K562 (cell line): ENCODE results near the gene ANKRD27. TPM values are rescaled to one million over a fixed set of nuclear protein-coding genes. Genes with fewer than 3 reads are reported as not detected.
A peak's percentile ranks its signal among the peaks of the same experiment; 100 is the strongest.
"Not testable (repeated sequence)": the region's sequence is repeated elsewhere in the genome, so short reads cannot be mapped to it uniquely, and the experiment has no call there.

ENCODE experiments used
- ATAC-seq: fragments of 200-7000 bp; cut with Tn5 transposase; 3 replicates; pipeline ENCODE4 v1.9.1; 2020; ENCODE audit warnings: moderate library complexity
- BruUV-seq: library from RNA; stranded (reverse); fragments of 400-500 nt; replicated peaks from 2 replicates; lab custom pipeline; 2021; lab: Mats Ljungman, UMichigan
- CTCF ChIA-PET: fragments of 300-600 bp; formaldehyde crosslinking; extraction: SDS; loops from one replicate; lab custom pipeline; 2021; ENCODE audit warnings: low intra/inter-chr PET ratio; lab: Yijun Ruan, JAX
- POLR2A ChIA-PET: fragments of 300-600, 350-650 bp; sonication (Branson Sonifier 250); formaldehyde crosslinking; extraction: SDS; loops from one replicate; lab custom pipeline; 2021; ENCODE audit warnings: antibody characterized with exemption, inconsistent platforms; lab: Yijun Ruan, JAX
- DNase-seq, 4 experiments: peaks; one replicate each; pipeline versions ENCODE4 v3.0.0 to v3.0.0-alpha.2; 2011 to 2018; ENCODE audit warnings: low spot score in 3 of 4, mixed read lengths in 3 of 4; ENCODE audit errors: extremely low read depth in 1 of 4
- FAIRE-seq: peaks from 2 replicates; lab custom pipeline; 2011; peaks lifted over from hg19 to GRCh38; lab: Jason Lieb, UNC
- H2AFZ ChIP-seq: 2 replicates; pipeline ENCODE4 v1.6.0; 2011; ENCODE audit warnings: low read depth, low read length, control low read depth, inconsistent platforms
- H3K27ac ChIP-seq: fragments of 200-600 bp; 3 replicates; pipeline ENCODE4 v1.8.0; 2011; ENCODE audit warnings: low read depth, mild to moderate bottlenecking, control low read depth, inconsistent platforms, low read length, moderate library complexity, mixed read lengths; ENCODE audit errors: extremely low read depth
- H3K27me3 ChIP-seq, 2 experiments: fragments of 300-600 bp in 1 of 2; 2 replicates in 1 of 2; 3 replicates in 1 of 2; pipeline versions ENCODE4 v1.6.0 to v1.8.0; 2011; ENCODE audit warnings: inconsistent platforms in 2 of 2, low read length in 2 of 2, mild to moderate bottlenecking in 1 of 2, mixed read lengths in 1 of 2, moderate library complexity in 1 of 2; ENCODE audit not compliant: control insufficient read depth in 2 of 2, insufficient read depth in 2 of 2
- H3K36me3 ChIP-seq: fragments of 300-600 bp; 3 replicates; pipeline ENCODE4 v1.8.0; 2011; ENCODE audit warnings: mild to moderate bottlenecking, low read length, inconsistent platforms; ENCODE audit not compliant: control insufficient read depth, insufficient read depth
- H3K4me1 ChIP-seq, 2 experiments: fragments of 200-600 bp in 1 of 2; replicated peaks in 1 of 2; 2 replicates in 1 of 2; 3 replicates in 1 of 2; pipeline versions ENCODE4 v1.5.1 to v1.8.0; 2011; ENCODE audit warnings: inconsistent platforms in 2 of 2, low read length in 2 of 2, mild to moderate bottlenecking in 1 of 2, mixed read lengths in 1 of 2, moderate library complexity in 1 of 2; ENCODE audit not compliant: control insufficient read depth in 2 of 2, insufficient read depth in 2 of 2
- H3K4me2 ChIP-seq: 2 replicates; pipeline ENCODE4 v1.6.1; 2011; ENCODE audit warnings: low read length, control low read depth, inconsistent platforms, mixed read lengths; ENCODE audit not compliant: insufficient read depth
- H3K4me3 ChIP-seq: fragments of 200-600 bp; sonication (generic), shearing (Covaris generic); 2 replicates; pipeline ENCODE4 v1.5.1; 2016; ENCODE audit warnings: control low read depth, inconsistent platforms
- H3K79me2 ChIP-seq: fragments of 200-600 bp; 3 replicates; pipeline ENCODE4 v1.8.0; 2011; ENCODE audit warnings: low read length, inconsistent platforms; ENCODE audit not compliant: control insufficient read depth, insufficient read depth
- H3K9ac ChIP-seq, 2 experiments: 2 replicates each; pipeline versions ENCODE4 v1.6.0 to v1.6.1; 2011; ENCODE audit warnings: low read depth in 2 of 2, low read length in 2 of 2, control low read depth in 1 of 2, inconsistent platforms in 1 of 2, mild to moderate bottlenecking in 1 of 2, mixed read lengths in 1 of 2; ENCODE audit not compliant: insufficient read depth in 1 of 2
- H3K9me1 ChIP-seq: one replicate; pipeline ENCODE4 v1.6.0; 2011; ENCODE audit warnings: inconsistent platforms, mild to moderate bottlenecking, low read length, moderate library complexity; ENCODE audit not compliant: control insufficient read depth, insufficient read depth
- H3K9me3 ChIP-seq: replicated peaks from 2 replicates; pipeline ENCODE4 v1.5.1; 2011; ENCODE audit warnings: low read depth, low read length, inconsistent platforms; ENCODE audit not compliant: control insufficient read depth, insufficient read depth
- H4K20me1 ChIP-seq: replicated peaks from 2 replicates; pipeline ENCODE4 v1.6.1; 2011; ENCODE audit warnings: low read length, inconsistent platforms, mixed read lengths; ENCODE audit not compliant: control insufficient read depth, insufficient read depth
- MEIS2 ChIP-seq: fragments of 450-650 bp; IDR thresholded peaks from 2 replicates; pipeline ENCODE4 v1.6.1; 2014; ENCODE audit warnings: mild to moderate bottlenecking; ENCODE audit not compliant: partially characterized antibody
- TEAD4 ChIP-seq, 2 experiments: sonication (generic) in 1 of 2; formaldehyde crosslinking in 1 of 2; IDR thresholded peaks; 2 replicates each; pipeline versions ENCODE4 v1.6.1 to v1.8.0; 2012 to 2022; ENCODE audit warnings: borderline replicate concordance in 1 of 2, inconsistent platforms in 1 of 2, low read length in 1 of 2, mild to moderate bottlenecking in 1 of 2, missing genetic modification reagents in 1 of 2
- WGBS: fragments of 100-300 bp; shearing (Covaris generic); methylation state at CpG from one replicate; pipeline ENCODE4 v1.1.6; 2016; ENCODE audit warnings: low coverage, mixed read lengths; ENCODE audit not compliant: insufficient coverage; ENCODE audit errors: missing lambda C conversion rate; 5-methylcytosine and 5-hydroxymethylcytosine counted together
- in situ Hi-C: fragments of 300-500 bp; cut with MboI; formaldehyde crosslinking; loops from 4 replicates; pipeline ENCODE4 v1.15.0; 2018; ENCODE audit warnings: inconsistent platforms, mixed read lengths
- intact Hi-C: fragments of 100-400 bp; cut with micrococcal nuclease; formaldehyde crosslinking; loops from 2 replicates; pipeline ENCODE4 v1.14.2; 2022
- polyA plus RNA-seq, 8 experiments: library from polyadenylated mRNA; depleted of rRNA in 4 of 8; stranded (reverse) in 5 of 8; unstranded in 3 of 8; fragments of >200 nt; fragmentation: Nextera tagmentation in 2 of 8; fragmentation: Illumina TruSeq in 1 of 8; extraction: Ambion mirVana in 2 of 8; extraction: Trizol in 1 of 8; gene quantifications; 2 replicates each; pipeline versions ENCODE4 v1.2.1 to v1.2.3, GENCODE V29; 2011 to 2014; ENCODE audit warnings: inconsistent platforms in 1 of 8, missing spikeins in 1 of 8
- total RNA-seq, 7 experiments: library from RNA; depleted of rRNA in 6 of 7; stranded (reverse); fragments of >200 nt in 6 of 7; fragmentation: Illumina TruSeq in 2 of 7; extraction: Trizol in 2 of 7; gene quantifications; 2 replicates each; pipeline versions ENCODE4 v1.2.1 to v1.2.3, GENCODE V29; 2011 to 2021; ENCODE audit warnings: low replicate concordance in 1 of 7

ANKRD27 gene
- total and polyA plus RNA-seq, 9 of the 15 experiments (the other 6 are each of a cell fraction or from before 2014, with no cell fraction given) = 5.3 to 71.3 (median 54.2) TPM

GRCh38 chr19:32694851-32695250 lies 19.9 kb upstream of the ANKRD27 start:
- FAIRE-seq, H3K27me3 ChIP-seq, POLR2A ChIA-PET, H3K9me1 ChIP-seq, H3K4me3 ChIP-seq, H3K27ac ChIP-seq, DNase-seq, CTCF ChIA-PET, H4K20me1 ChIP-seq, H2AFZ ChIP-seq, BruUV-seq, ATAC-seq, H3K9ac ChIP-seq, in situ Hi-C loops: not testable (repeated sequence)
- H3K79me2 ChIP-seq = peaks cover 91% of the 10 kb centered on the region
- intact Hi-C loops = loop anchor here (10.0 kb wide), 1 partner anchor 280 kb away; the partner anchor contains the start of genes CEP89 and FAAP24
- TF ChIP-seq MEIS2 = peak; percentile 35
- 30% methylated on average over 2 of the region's 2 CpGs for WGBS
- H3K4me2 ChIP-seq = peak overlapping the region; percentile 96
- H3K9me3 ChIP-seq = peaks cover 29% of the 10 kb centered on the region
- H3K36me3 ChIP-seq = peaks cover 59% of the 10 kb centered on the region
- H3K4me1 ChIP-seq = peaks cover 2 to 21% of the 10 kb centered on the region in 2 experiments; a peak in 3 of 5 replicates

GRCh38 chr19:32694316-32694715 lies 19.3 kb upstream of the ANKRD27 start:
- H2AFZ ChIP-seq; in situ Hi-C loops; BruUV-seq; H3K27me3 ChIP-seq; FAIRE-seq; H3K9ac ChIP-seq; ATAC-seq; H3K9me1 ChIP-seq; DNase-seq; CTCF ChIA-PET; H4K20me1 ChIP-seq; TF ChIP-seq TEAD4 (IDR thresholded peaks at IDR 0.05; ENCODE audit: low read length): not testable (repeated sequence)
- TF ChIP-seq TEAD4 (CRISPR knock-in tag; IDR thresholded peaks at IDR 0.05; ENCODE audit: borderline replicate concordance) = 0 out of 2 replicates have a peak, but pooled peaks have one; percentile 1
- WGBS = 40% methylated on average over 2 of the region's 2 CpGs
- H3K9me3 ChIP-seq = peaks cover 28% of the 10 kb centered on the region
- peak overlapping the region; percentile 96 for H3K4me2 ChIP-seq
- H3K79me2 ChIP-seq = peaks cover 93% of the 10 kb centered on the region
- H3K36me3 ChIP-seq = peaks cover 53% of the 10 kb centered on the region
- H3K4me1 ChIP-seq = peaks cover 7 to 21% of the 10 kb centered on the region in 2 experiments; a peak in 4 of 5 replicates
- POLR2A ChIA-PET = interaction anchor here (0.6 kb wide), 1 partner anchor 21 kb away, joined by 3 read pairs; no protein-coding TSS in a partner anchor
- intact Hi-C loops = loop anchor here (10.0 kb wide), 1 partner anchor 280 kb away; the partner anchor contains the start of genes CEP89 and FAAP24
- H3K27ac ChIP-seq = peak overlapping the region; percentile 38; the same call in 2 of the 3 replicates
- peak overlapping the region; percentile 73 for H3K4me3 ChIP-seq
